Endothelial cell of umbilical vein (primary cell): Measurements from ENCODE around the gene TYW5. TPM values are rescaled to one million over a fixed set of nuclear protein-coding genes. Genes with fewer than 3 reads are reported as not detected.

ENCODE experiments used
- BruUV-seq: library from RNA; stranded (reverse); fragments of 400-500 nt; replicated peaks from 2 replicates; lab custom pipeline; 2021; lab: Mats Ljungman, UMichigan
- CTCF ChIA-PET: fragments of 300-600, 350-600 bp; sonication (Branson Sonifier 250); formaldehyde crosslinking; loops from one replicate; lab custom pipeline; 2021; ENCODE audit warnings: antibody characterized with exemption, inconsistent platforms; lab: Charles Lee
- POLR2A ChIA-PET: fragments of 300-600, 350-600 bp; sonication (Branson Sonifier 250); formaldehyde crosslinking; loops from one replicate; lab custom pipeline; 2021; ENCODE audit warnings: antibody characterized with exemption, inconsistent platforms; lab: Charles Lee
- DNase-seq: peaks from one replicate; pipeline ENCODE4 v3.0.0-alpha.2; 2011; ENCODE audit warnings: low read depth, low spot score
- FAIRE-seq: peaks from 2 replicates; lab custom pipeline; 2011; peaks lifted over from hg19 to GRCh38; lab: Jason Lieb, UNC
- H2AFZ ChIP-seq: 2 replicates; pipeline ENCODE4 v1.6.0; 2012; ENCODE audit warnings: low read depth, low read length, control low read depth, inconsistent platforms
- H3K27ac ChIP-seq: 2 replicates; pipeline ENCODE4 v1.5.1; 2011; ENCODE audit warnings: low read depth, mild to moderate bottlenecking, control low read depth, low read length, moderate library complexity; ENCODE audit not compliant: insufficient read depth
- H3K27me3 ChIP-seq, 2 experiments: 2 replicates each; pipeline versions ENCODE4 v1.6.0 to v1.6.1; 2011; ENCODE audit warnings: low read length in 2 of 2, mixed read lengths in 1 of 2; ENCODE audit not compliant: control insufficient read depth in 2 of 2, insufficient read depth in 2 of 2
- H3K36me3 ChIP-seq, 2 experiments: 2 replicates in 1 of 2; 3 replicates in 1 of 2; pipeline ENCODE4 v1.5.1; 2011; ENCODE audit warnings: low read length in 2 of 2, mild to moderate bottlenecking in 1 of 2, moderate library complexity in 1 of 2; ENCODE audit not compliant: control insufficient read depth in 2 of 2, insufficient read depth in 2 of 2; ENCODE audit errors: extremely low read depth in 1 of 2
- H3K4me1 ChIP-seq: 3 replicates; pipeline ENCODE4 v1.5.1; 2011; ENCODE audit warnings: mild to moderate bottlenecking, low read length; ENCODE audit not compliant: control insufficient read depth, insufficient read depth; ENCODE audit errors: extremely low read depth
- H3K4me2 ChIP-seq: 2 replicates; pipeline ENCODE4 v1.6.1; 2011; ENCODE audit warnings: low read length, control low read depth, mixed read lengths; ENCODE audit not compliant: insufficient read depth
- H3K4me3 ChIP-seq, 3 experiments: fragments of 200-600 bp in 1 of 3; sonication (generic), shearing (Covaris generic) in 1 of 3; replicated peaks in 1 of 3; 2 replicates each; pipeline ENCODE4 v1.5.1; 2011 to 2016; ENCODE audit warnings: control low read depth in 3 of 3, low read length in 3 of 3, mild to moderate bottlenecking in 2 of 3, inconsistent platforms in 1 of 3, low read depth in 1 of 3, moderate library complexity in 1 of 3; ENCODE audit not compliant: insufficient read depth in 1 of 3
- H3K79me2 ChIP-seq: 2 replicates; pipeline ENCODE4 v1.6.0; 2012; ENCODE audit warnings: low read length, inconsistent platforms; ENCODE audit not compliant: control insufficient read depth, insufficient read depth
- H3K9ac ChIP-seq: replicated peaks from 2 replicates; pipeline ENCODE3; 2011; ENCODE audit warnings: low read length, control low read depth; ENCODE audit not compliant: insufficient read depth; ENCODE audit errors: extremely low read depth
- H3K9me1 ChIP-seq: replicated peaks from 3 replicates; pipeline ENCODE4 v1.6.0; 2011; ENCODE audit warnings: mild to moderate bottlenecking, low read length; ENCODE audit not compliant: control insufficient read depth, insufficient read depth; ENCODE audit errors: extremely low read depth
- H3K9me3 ChIP-seq: replicated peaks from 2 replicates; pipeline ENCODE4 v1.5.1; 2012; ENCODE audit warnings: low read length, inconsistent platforms; ENCODE audit not compliant: control insufficient read depth, insufficient read depth
- H4K20me1 ChIP-seq: replicated peaks from 2 replicates; pipeline ENCODE3; 2011; ENCODE audit warnings: mild to moderate bottlenecking, low read length; ENCODE audit not compliant: control insufficient read depth, insufficient read depth; ENCODE audit errors: extremely low read depth
- EZH2 ChIP-seq: IDR thresholded peaks from 2 replicates; pipeline ENCODE4 v1.6.1; 2012; ENCODE audit warnings: borderline replicate concordance, low read depth, mild to moderate bottlenecking, moderate library complexity, low read length, inconsistent platforms; ENCODE audit not compliant: severe bottlenecking
- FOS ChIP-seq: IDR thresholded peaks from 2 replicates; pipeline ENCODE4 v1.6.1; 2011; ENCODE audit warnings: mild to moderate bottlenecking, low read length, moderate library complexity, borderline replicate concordance; ENCODE audit not compliant: insufficient read depth
- GATA2 ChIP-seq: IDR thresholded peaks from 2 replicates; pipeline ENCODE4 v1.7.0; 2011; ENCODE audit warnings: low read depth, mild to moderate bottlenecking, moderate library complexity, mixed read lengths, low read length; ENCODE audit not compliant: insufficient read length, insufficient read depth
- MYC ChIP-seq: IDR thresholded peaks from one replicate; pipeline ENCODE4 v1.6.1; 2011; ENCODE audit warnings: mild to moderate bottlenecking, low read depth, low read length
- POLR2A ChIP-seq: IDR thresholded peaks from 2 replicates; pipeline ENCODE4 v1.6.1; 2012; ENCODE audit warnings: low read depth, mild to moderate bottlenecking, control low read depth, low read length
- POLR2AphosphoS5 ChIP-seq: IDR thresholded peaks from 2 replicates; pipeline ENCODE4 v1.6.1; 2012; ENCODE audit warnings: low read depth, mild to moderate bottlenecking, control low read depth, low read length, moderate library complexity; ENCODE audit not compliant: insufficient read depth
- dilution Hi-C: fragments of 300-500 bp; cut with MboI; formaldehyde crosslinking; loops from one replicate; pipeline ENCODE4 v1.15.0; 2019; ENCODE audit warnings: low sequenced_read_pairs; ENCODE audit not compliant: extremely low pct_ligation_motif_present
- intact Hi-C: fragments of 100-400 bp; cut with micrococcal nuclease; formaldehyde crosslinking; loops from one replicate; pipeline ENCODE4 v1.10.0; 2022
- polyA plus RNA-seq, 4 experiments: library from polyadenylated mRNA; depleted of rRNA in 3 of 4; stranded (reverse) in 3 of 4; unstranded in 1 of 4; fragments of >200 nt; gene quantifications; 2 replicates each; pipeline versions ENCODE4 v1.2.1 to v1.2.3, GENCODE V29; 2011 to 2012; ENCODE audit warnings: missing spikeins in 1 of 4
- total RNA-seq: library from RNA; stranded (reverse); gene quantifications from 2 replicates; pipeline ENCODE4 v1.2.3, GENCODE V29; 2021
- TF ChIP-seq, protein P1 (sequence below): IDR thresholded peaks from 2 replicates; pipeline ENCODE4 v1.6.1; 2011; ENCODE audit not compliant: insufficient read depth, insufficient read length
- TF ChIP-seq, protein P2 (sequence below), 2 donors: IDR thresholded peaks; 1 replicate in 1 of 2; 2 replicates in 1 of 2; pipeline ENCODE4 v1.5.1; 2011; ENCODE audit warnings: low read length in 2 of 2, mild to moderate bottlenecking in 2 of 2, moderate library complexity in 2 of 2, control low read depth in 1 of 2, inconsistent platforms in 1 of 2, low read depth in 1 of 2; ENCODE audit not compliant: insufficient read depth in 1 of 2; ENCODE audit errors: extremely low read depth in 1 of 2

TYW5 gene
- total and polyA plus RNA-seq, 2 donors (not counting 3 experiments of a cell fraction or from before 2014, with no cell fraction given): 2.6 to 8.9 TPM

GRCh38 chr2:199901942-199902341 lies 53.3 kb downstream of the TYW5 start:
- Histone ChIP-seq H3K9ac (no peak overlapping the region), H3K27me3 (peaks cover 0 to 7% of the 10 kb centered on the region in 2 experiments), H3K4me2 (no peak overlapping the region), H4K20me1 (no peaks in the 10 kb centered on the region), H3K9me1 (no peaks in the 10 kb centered on the region), H3K9me3 (no peaks in the 10 kb centered on the region), H3K4me3 (no peak overlapping the region), H3K36me3 (no peaks in the 10 kb centered on the region), H3K4me1 (no peaks in the 10 kb centered on the region), H3K79me2 (no peaks in the 10 kb centered on the region), H2AFZ (no peak overlapping the region), H3K27ac (no peak overlapping the region)
- FAIRE-seq (no peak), DNase-seq (no peak)
- dilution Hi-C loops (no loop called here), intact Hi-C loops (no loop called here)
- TF ChIP-seq, protein P1, sequence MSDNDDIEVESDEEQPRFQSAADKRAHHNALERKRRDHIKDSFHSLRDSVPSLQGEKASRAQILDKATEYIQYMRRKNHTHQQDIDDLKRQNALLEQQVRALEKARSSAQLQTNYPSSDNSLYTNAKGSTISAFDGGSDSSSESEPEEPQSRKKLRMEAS: no peak
- TF ChIP-seq FOS (no peak), POLR2AphosphoS5 (no peak), POLR2A (no peak), EZH2 (no peak), MYC (no peak), GATA2 (no peak)
- TF ChIP-seq, protein P2, sequence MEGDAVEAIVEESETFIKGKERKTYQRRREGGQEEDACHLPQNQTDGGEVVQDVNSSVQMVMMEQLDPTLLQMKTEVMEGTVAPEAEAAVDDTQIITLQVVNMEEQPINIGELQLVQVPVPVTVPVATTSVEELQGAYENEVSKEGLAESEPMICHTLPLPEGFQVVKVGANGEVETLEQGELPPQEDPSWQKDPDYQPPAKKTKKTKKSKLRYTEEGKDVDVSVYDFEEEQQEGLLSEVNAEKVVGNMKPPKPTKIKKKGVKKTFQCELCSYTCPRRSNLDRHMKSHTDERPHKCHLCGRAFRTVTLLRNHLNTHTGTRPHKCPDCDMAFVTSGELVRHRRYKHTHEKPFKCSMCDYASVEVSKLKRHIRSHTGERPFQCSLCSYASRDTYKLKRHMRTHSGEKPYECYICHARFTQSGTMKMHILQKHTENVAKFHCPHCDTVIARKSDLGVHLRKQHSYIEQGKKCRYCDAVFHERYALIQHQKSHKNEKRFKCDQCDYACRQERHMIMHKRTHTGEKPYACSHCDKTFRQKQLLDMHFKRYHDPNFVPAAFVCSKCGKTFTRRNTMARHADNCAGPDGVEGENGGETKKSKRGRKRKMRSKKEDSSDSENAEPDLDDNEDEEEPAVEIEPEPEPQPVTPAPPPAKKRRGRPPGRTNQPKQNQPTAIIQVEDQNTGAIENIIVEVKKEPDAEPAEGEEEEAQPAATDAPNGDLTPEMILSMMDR (IDR thresholded peaks at IDR 0.05; ENCODE audit: extremely low read depth in 1 of 2, insufficient read depth in 1 of 2, low read depth in 1 of 2, low read length in 2 of 2): no peak
- no TSS peak for BruUV-seq
- ChIA-PET POLR2A (no interaction called here), CTCF (no interaction called here)
